ENCODE results near the gene GLIS2. TPM values are rescaled to one million over a fixed set of nuclear protein-coding genes. Genes with fewer than 3 reads are reported as not detected.

The GLIS2 gene
- total and polyA plus RNA-seq, 7 experiments from 2014 or later = 0.53 TPM; not detected in 6

DNA sequence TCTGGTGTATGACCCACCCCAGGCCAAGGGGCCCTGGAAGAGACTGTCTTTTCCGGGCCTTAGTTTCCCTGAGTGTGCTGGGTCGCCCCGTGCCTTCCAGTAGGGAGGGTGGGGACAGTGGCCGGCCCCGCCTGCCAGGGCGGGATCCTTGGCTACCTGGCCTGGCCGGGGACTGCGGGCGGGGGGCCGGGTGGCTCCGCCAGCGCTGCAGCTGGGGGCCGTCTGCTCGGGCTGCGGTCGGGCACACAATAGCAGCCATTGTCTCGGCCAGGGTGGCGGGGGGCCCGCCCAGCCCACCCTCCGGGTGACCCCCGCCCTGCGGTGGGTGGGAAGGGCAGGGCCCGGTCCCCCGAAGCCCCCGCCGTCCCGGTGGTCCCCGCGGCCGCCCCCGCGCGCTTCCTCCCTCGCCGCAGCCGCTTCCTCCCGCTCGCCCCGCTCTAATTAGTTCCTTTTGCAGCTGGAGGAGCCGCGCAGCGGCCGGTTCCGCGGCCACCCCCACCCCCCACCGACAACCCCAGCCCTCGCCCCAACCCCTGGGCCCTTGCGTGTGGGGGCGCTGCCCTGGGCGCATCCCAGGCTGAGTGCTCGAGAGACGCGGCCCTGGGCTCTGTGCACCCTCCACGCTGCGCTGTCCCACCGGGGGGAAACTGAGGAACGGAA, 11.6 kb downstream of the GLIS2 start:
- H3K4me3 Mint-ChIP-seq = peak overlapping the region in 8 of 10 donors; percentile 21 to 79 (median 38)
- Histone ChIP-seq H3K36me3 (ENCODE audit: control insufficient read depth in 2 of 3, insufficient read depth in 3 of 3, low read length in 3 of 3) (no peaks in the 10 kb centered on the region), H3K27me3 (ENCODE audit: control insufficient read depth in 2 of 2, insufficient read depth in 2 of 2, low read length in 2 of 2) (no peaks in the 10 kb centered on the region), H3K9me3 (ENCODE audit: control insufficient read depth in 2 of 3, low read length in 3 of 3) (no peaks in the 10 kb centered on the region), H3K4me1 (ENCODE audit: control insufficient read depth in 2 of 2, insufficient read depth in 2 of 2, low read length in 2 of 2) (peaks cover 0 to 3% of the 10 kb centered on the region in 2 donors), H3K27ac (ENCODE audit: low read depth, low read length) (peak overlapping the region; percentile 29), H3K4me3 (ENCODE audit: low read length) (peak overlapping the region; percentile 50)
- intact Hi-C loops (cut with micrococcal nuclease) = loop anchor here in 1 of 2 donors (2.0 kb wide), 1 partner anchor 75 kb away; no protein-coding TSS in a partner anchor
- DNase-seq (no peak), ATAC-seq (peak; percentile 22)
- CTCF ChIA-PET = interaction anchor here (0.8 to 3.6 kb wide), 6 partner anchors 17 to 178 kb away, joined by 3 to 22 read pairs (median 4); no protein-coding TSS in a partner anchor
- peaks cover 0 to 4% (median 0%) of the 10 kb centered on the region in 7 donors for H3K4me1 Mint-ChIP-seq
- no peak overlapping the region for H3K27ac Mint-ChIP-seq
- POLR2A ChIA-PET = interaction anchor here (1.0 to 2.3 kb wide), 4 partner anchors 19 to 74 kb away, joined by 3 to 15 read pairs (median 4); partner anchors contain the start of gene TFAP4
- no peaks in the 10 kb centered on the region for H3K9me3 Mint-ChIP-seq
- H3K36me3 Mint-ChIP-seq = no peaks in the 10 kb centered on the region
- peaks cover 0 to 18% (median 0%) of the 10 kb centered on the region in 5 donors for H3K27me3 Mint-ChIP-seq

DNA sequence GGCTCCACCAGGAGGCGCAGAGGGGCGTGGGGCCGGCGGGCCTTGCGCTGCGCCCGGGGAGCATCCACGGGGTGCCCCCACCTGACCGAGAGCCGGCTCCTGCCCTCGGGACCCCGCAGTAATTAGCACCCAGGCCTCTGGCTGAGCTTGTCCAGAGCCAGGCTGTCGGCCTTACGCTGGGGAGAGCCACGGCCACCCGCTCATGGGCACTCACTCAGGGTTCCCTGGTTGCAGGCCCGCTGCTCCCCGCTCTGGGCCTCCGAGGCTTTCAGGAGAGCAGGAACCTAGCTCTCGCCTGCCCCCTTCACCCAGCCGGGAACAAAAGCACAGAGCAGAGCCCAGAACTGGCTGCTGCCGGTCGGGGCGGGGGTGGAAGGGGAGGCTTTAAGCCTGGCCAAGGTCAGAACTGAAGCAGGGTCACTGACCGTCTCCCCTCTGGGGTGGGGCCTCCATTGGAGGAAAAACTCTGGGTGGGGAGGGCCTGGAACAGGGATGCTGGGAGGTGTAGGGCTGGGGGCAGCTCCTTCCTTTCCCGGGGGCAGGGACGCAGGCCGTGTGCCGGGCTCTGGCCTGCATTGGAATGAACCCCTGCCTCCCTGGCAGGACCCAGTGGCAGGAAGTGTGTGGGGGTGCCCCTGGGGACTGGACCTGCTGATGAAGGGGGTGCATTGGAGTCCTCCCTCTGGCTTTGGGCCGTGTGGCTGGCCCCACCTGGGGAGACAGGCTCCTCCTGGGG, 12.3 kb downstream of the GLIS2 start:
- ATAC-seq = peak; percentile 72
- ChIA-PET CTCF (interaction anchor here (0.6 to 3.6 kb wide), 6 partner anchors 18 to 502 kb away, joined by 3 to 22 read pairs (median 6); no protein-coding TSS in a partner anchor), POLR2A (interaction anchor here (0.8 to 2.3 kb wide), 4 partner anchors 20 to 74 kb away, joined by 3 to 15 read pairs (median 4); partner anchors contain the start of gene TFAP4)
- Mint-ChIP-seq H3K27ac (no peak overlapping the region), H3K4me1 (peaks cover 0 to 4% (median 0%) of the 10 kb centered on the region in 7 donors), H3K4me3 (peak overlapping the region; percentile 21 to 79 (median 44)), H3K27me3 (peaks cover 0 to 18% (median 0%) of the 10 kb centered on the region in 5 donors), H3K36me3 (no peaks in the 10 kb centered on the region), H3K9me3 (no peaks in the 10 kb centered on the region)
- no peaks in the 10 kb centered on the region for H3K36me3 ChIP-seq (ENCODE audit: control insufficient read depth in 2 of 3, insufficient read depth in 3 of 3, low read length in 3 of 3)
- H3K4me1 ChIP-seq (ENCODE audit: control insufficient read depth in 2 of 2, insufficient read depth in 2 of 2, low read length in 2 of 2) = peaks cover 0 to 3% of the 10 kb centered on the region in 2 donors
- H3K27me3 ChIP-seq (ENCODE audit: control insufficient read depth in 2 of 2, insufficient read depth in 2 of 2, low read length in 2 of 2) = no peaks in the 10 kb centered on the region
- H3K27ac ChIP-seq (ENCODE audit: low read depth, low read length) = peak overlapping the region; percentile 29
- peak overlapping the region; percentile 50 for H3K4me3 ChIP-seq (ENCODE audit: low read length)
- no peaks in the 10 kb centered on the region for H3K9me3 ChIP-seq (ENCODE audit: control insufficient read depth in 2 of 3, low read length in 3 of 3)
- intact Hi-C loops (cut with micrococcal nuclease) = loop anchor here in 1 of 2 donors (2.0 kb wide), 1 partner anchor 75 kb away; no protein-coding TSS in a partner anchor
- peak; percentile 38 to 68 (median 53) for DNase-seq

DNA sequence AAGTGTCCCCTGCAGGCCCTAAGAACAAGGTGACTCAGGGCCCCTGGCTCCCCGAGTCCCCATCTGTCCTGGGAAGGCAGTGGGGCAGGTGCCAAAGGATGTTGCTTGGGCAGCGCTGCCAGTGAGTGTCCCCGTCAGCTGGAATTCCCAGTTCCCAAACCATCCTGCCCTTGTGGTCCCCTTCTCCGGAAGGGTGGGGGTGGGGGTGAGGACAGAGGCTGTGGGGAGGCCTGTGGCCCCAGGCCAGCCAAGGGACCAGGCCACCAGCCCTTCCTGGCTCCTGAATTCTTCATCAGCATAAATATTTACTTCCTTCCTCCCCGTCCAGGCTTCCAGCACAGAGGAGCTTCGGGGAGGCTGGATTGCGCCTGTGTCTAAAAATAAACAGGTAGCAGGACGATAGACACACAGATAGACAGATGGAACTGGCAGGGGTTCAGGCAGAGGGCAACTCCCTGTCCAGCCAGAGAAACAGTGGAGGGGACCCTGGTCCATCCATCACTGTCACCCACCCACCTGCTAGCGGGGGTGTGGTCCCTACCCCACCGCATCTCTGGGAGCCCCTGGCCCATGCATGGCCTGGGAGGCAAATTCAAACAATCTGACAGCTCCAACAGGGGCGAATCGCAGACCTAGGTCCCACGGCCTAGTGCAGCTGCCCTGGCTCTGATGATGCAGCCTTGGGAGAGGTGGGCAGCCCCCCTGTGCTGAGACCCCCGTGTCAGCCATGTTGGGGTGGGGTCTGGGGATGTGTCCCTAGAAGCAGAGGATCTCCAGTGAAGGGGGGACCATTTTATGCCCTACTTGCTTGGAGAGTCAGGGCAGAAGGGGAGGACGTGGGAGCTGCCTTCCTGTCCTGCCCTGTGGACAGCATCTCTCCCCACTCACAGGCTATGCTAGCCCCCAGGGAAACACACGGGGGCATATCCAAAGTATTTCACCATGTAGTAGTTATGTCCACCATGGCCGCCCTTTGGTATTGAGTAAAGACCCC, 13.2 kb downstream of the GLIS2 start:
- Mint-ChIP-seq H3K27ac (no peak overlapping the region), H3K27me3 (peaks cover 0 to 19% (median 0%) of the 10 kb centered on the region in 5 donors), H3K9me3 (no peaks in the 10 kb centered on the region), H3K4me3 (peak overlapping the region in 3 of 10 donors; percentile 43 to 79 (median 72)), H3K4me1 (peaks cover 0 to 4% (median 0%) of the 10 kb centered on the region in 7 donors), H3K36me3 (no peaks in the 10 kb centered on the region)
- H3K27ac ChIP-seq (ENCODE audit: low read depth, low read length) = no peak overlapping the region
- H3K4me1 ChIP-seq (ENCODE audit: control insufficient read depth in 2 of 2, insufficient read depth in 2 of 2, low read length in 2 of 2) = peaks cover 0 to 3% of the 10 kb centered on the region in 2 donors
- no peaks in the 10 kb centered on the region for H3K36me3 ChIP-seq (ENCODE audit: control insufficient read depth in 2 of 3, insufficient read depth in 3 of 3, low read length in 3 of 3)
- DNase-seq (no peak), ATAC-seq (no peak)
- no peak overlapping the region for H3K4me3 ChIP-seq (ENCODE audit: low read length)
- H3K27me3 ChIP-seq (ENCODE audit: control insufficient read depth in 2 of 2, insufficient read depth in 2 of 2, low read length in 2 of 2) = no peaks in the 10 kb centered on the region
- POLR2A ChIA-PET = interaction anchor here (0.6 to 2.3 kb wide), 6 partner anchors 21 to 753 kb away, joined by 3 to 15 read pairs (median 3); partner anchors contain the start of gene TFAP4
- no peaks in the 10 kb centered on the region for H3K9me3 ChIP-seq (ENCODE audit: control insufficient read depth in 2 of 3, low read length in 3 of 3)
- intact Hi-C loops (cut with micrococcal nuclease) = loop anchor here in 1 of 2 donors (2.0 kb wide), 1 partner anchor 76 kb away; no protein-coding TSS in a partner anchor
- CTCF ChIA-PET = interaction anchor here (0.6 to 3.6 kb wide), 11 partner anchors 18 to 501 kb away, joined by 3 to 22 read pairs (median 4); no protein-coding TSS in a partner anchor

DNA sequence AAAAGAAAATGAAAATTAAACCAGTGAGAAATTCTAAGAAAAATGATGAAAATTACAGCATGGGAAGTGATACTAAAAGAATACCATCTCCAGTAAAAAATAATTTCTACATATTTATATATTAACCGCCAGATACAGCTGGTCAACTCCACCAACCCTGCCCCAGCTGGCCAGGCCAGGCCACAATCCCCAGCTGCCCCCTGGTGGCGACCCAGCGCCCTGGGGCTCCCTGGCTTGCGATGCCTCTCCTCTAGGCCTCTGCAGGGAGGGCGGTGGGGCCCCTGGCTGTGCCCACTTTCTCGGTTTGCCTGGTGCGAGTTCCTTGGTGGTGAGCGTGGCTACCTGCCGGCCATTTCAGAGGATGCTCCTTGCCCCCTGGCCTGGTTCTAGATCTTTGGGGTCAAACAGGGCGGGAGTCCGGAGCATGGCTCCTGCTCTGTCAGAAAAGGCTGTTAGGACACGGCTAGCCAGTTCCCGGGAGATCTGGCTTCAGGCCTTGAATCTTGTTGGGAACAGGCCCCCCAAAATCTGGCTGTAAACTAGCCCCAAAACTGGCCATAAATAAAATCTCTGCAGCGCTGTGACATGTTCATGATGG, 14.5 kb downstream of the GLIS2 start:
- peak; percentile 39 to 82 (median 58) for DNase-seq
- intact Hi-C loops (cut with micrococcal nuclease) = loop anchor here (1.0 to 2.0 kb wide), 6 partner anchors 21 to 348 kb away; no protein-coding TSS in a partner anchor
- no peaks in the 10 kb centered on the region for H3K27me3 ChIP-seq (ENCODE audit: control insufficient read depth in 2 of 2, insufficient read depth in 2 of 2, low read length in 2 of 2)
- H3K4me1 ChIP-seq (ENCODE audit: control insufficient read depth in 2 of 2, insufficient read depth in 2 of 2, low read length in 2 of 2) = peaks cover 0 to 3% of the 10 kb centered on the region in 2 donors
- ChIA-PET POLR2A (interaction anchor here (1.0 kb wide), 1 partner anchor 59 kb away, joined by 3 read pairs; no protein-coding TSS in a partner anchor), CTCF (interaction anchor here (0.5 to 3.5 kb wide), 10 partner anchors 10 to 173 kb away, joined by 3 to 21 read pairs (median 4); no protein-coding TSS in a partner anchor)
- Mint-ChIP-seq H3K4me1 (peaks cover 0 to 4% (median 0%) of the 10 kb centered on the region in 7 donors), H3K36me3 (no peaks in the 10 kb centered on the region), H3K9me3 (no peaks in the 10 kb centered on the region), H3K27me3 (peaks cover 0 to 15% (median 0%) of the 10 kb centered on the region in 5 donors), H3K27ac (peak overlapping the region in 1 of 9 donors; percentile 40), H3K4me3 (no peak overlapping the region)
- ATAC-seq = peak; percentile 80
- H3K27ac ChIP-seq (ENCODE audit: low read depth, low read length) = no peak overlapping the region
- H3K9me3 ChIP-seq (ENCODE audit: control insufficient read depth in 2 of 3, low read length in 3 of 3) = no peaks in the 10 kb centered on the region
- H3K36me3 ChIP-seq (ENCODE audit: control insufficient read depth in 2 of 3, insufficient read depth in 3 of 3, low read length in 3 of 3) = no peaks in the 10 kb centered on the region
- no peak overlapping the region for H3K4me3 ChIP-seq (ENCODE audit: low read length)

DNA sequence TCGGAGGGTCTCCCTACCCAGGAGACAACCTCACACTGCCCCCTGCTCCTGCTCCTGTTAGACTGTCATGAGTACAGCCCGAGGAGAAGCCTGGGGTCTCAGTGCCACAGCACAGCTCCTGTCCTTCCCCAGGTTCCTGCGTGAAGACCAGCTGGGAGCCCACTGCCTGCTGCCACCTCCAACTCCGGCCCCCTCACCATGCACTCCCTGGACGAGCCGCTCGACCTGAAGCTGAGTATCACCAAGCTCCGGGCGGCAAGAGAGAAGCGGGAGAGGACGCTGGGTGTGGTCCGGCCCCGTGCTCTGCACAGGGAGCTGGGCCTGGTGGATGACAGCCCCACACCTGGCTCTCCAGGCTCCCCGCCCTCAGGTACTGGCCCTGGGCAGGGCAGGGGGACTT, 16.2 kb downstream of the GLIS2 start:
- H3K27ac Mint-ChIP-seq = no peak overlapping the region
- CTCF ChIA-PET = interaction anchor here (0.7 to 3.5 kb wide), 5 partner anchors 11 to 629 kb away, joined by 3 to 21 read pairs (median 3); no protein-coding TSS in a partner anchor
- H3K4me1 Mint-ChIP-seq = peaks cover 0 to 4% (median 0%) of the 10 kb centered on the region in 7 donors
- peaks cover 0 to 3% of the 10 kb centered on the region in 2 donors for H3K4me1 ChIP-seq (ENCODE audit: control insufficient read depth in 2 of 2, insufficient read depth in 2 of 2, low read length in 2 of 2)
- ATAC-seq (no peak), DNase-seq (no peak)
- H3K4me3 ChIP-seq (ENCODE audit: low read length) = no peak overlapping the region
- H3K27me3 ChIP-seq (ENCODE audit: control insufficient read depth in 2 of 2, insufficient read depth in 2 of 2, low read length in 2 of 2) = no peaks in the 10 kb centered on the region
- peaks cover 0 to 13% (median 0%) of the 10 kb centered on the region in 5 donors for H3K27me3 Mint-ChIP-seq
- H3K36me3 ChIP-seq (ENCODE audit: control insufficient read depth in 2 of 3, insufficient read depth in 3 of 3, low read length in 3 of 3) = no peaks in the 10 kb centered on the region
- no peaks in the 10 kb centered on the region for H3K36me3 Mint-ChIP-seq
- intact Hi-C loops (cut with micrococcal nuclease) = no loop called here
- H3K9me3 Mint-ChIP-seq = no peaks in the 10 kb centered on the region
- H3K27ac ChIP-seq (ENCODE audit: low read depth, low read length) = no peak overlapping the region
- H3K9me3 ChIP-seq (ENCODE audit: control insufficient read depth in 2 of 3, low read length in 3 of 3) = no peaks in the 10 kb centered on the region
- POLR2A ChIA-PET = interaction anchor here (0.6 kb wide), 1 partner anchor 27 kb away, joined by 3 read pairs; no protein-coding TSS in a partner anchor
- no peak overlapping the region for H3K4me3 Mint-ChIP-seq

All from naive thymus-derived CD4-positive, alpha-beta T cell (primary cell).